GM18511 (cell line): ENCODE data around the gene CCDC134.
A peak's percentile ranks its signal among the peaks of the same experiment; 100 is the strongest.
"Not testable (repeated sequence)": the region's sequence is repeated elsewhere in the genome, so short reads cannot be mapped to it uniquely, and the experiment has no call there.

Experiments used
- ATAC-seq: cut with Tn5 transposase; IDR thresholded peaks from one replicate; pipeline ENCODE4 v1.9.1; 2021; ENCODE audit warnings: mild to moderate bottlenecking, moderate library complexity; ENCODE audit not compliant: unreplicated experiment

Gene CCDC134

GRCh38 chr22:41841085-41841712 lies 40.7 kb downstream of the CCDC134 start:
- ATAC-seq = no peak

- no peak for ATAC-seq
These were observed 42.8 kb downstream of the CCDC134 start for GRCh38 chr22:41842996-41843970.

GRCh38 chr22:41844036-41844435 lies 43.6 kb downstream of the CCDC134 start:
- no peak for ATAC-seq

- ATAC-seq = no peak
These were observed 44.0 kb downstream of the CCDC134 start for GRCh38 chr22:41844513-41844912.

GRCh38 chr22:41845380-41846267 lies 45.1 kb downstream of the CCDC134 start:
- no peak for ATAC-seq

- ATAC-seq = no peak
These were observed 45.9 kb downstream of the CCDC134 start for GRCh38 chr22:41846268-41846987.

- ATAC-seq = no peak
These were observed 46.8 kb downstream of the CCDC134 start for GRCh38 chr22:41847300-41847699.

- ATAC-seq = no peak
These were observed 48.0 kb downstream of the CCDC134 start for GRCh38 chr22:41848468-41848867.

- no peak for ATAC-seq
These were observed 56.0 kb downstream of the CCDC134 start for GRCh38 chr22:41856469-41856868.

GRCh38 chr22:41857155-41857859 lies 56.8 kb downstream of the CCDC134 start:
- no peak for ATAC-seq

GRCh38 chr22:41857860-41858199 lies 57.4 kb downstream of the CCDC134 start:
- ATAC-seq = no peak

GRCh38 chr22:41862160-41862529 lies 61.7 kb downstream of the CCDC134 start:
- peak; percentile 62 for ATAC-seq

- peak; percentile 70 for ATAC-seq
These were observed 62.2 kb downstream of the CCDC134 start for GRCh38 chr22:41862530-41863266.

GRCh38 chr22:41863472-41863871 lies 63.0 kb downstream of the CCDC134 start:
- ATAC-seq = no peak

- ATAC-seq = no peak
These were observed 68.1 kb downstream of the CCDC134 start for GRCh38 chr22:41868556-41868955.

GRCh38 chr22:41870081-41870480 lies 69.6 kb downstream of the CCDC134 start:
- ATAC-seq = not testable (repeated sequence)

- no peak for ATAC-seq
These were observed 70.3 kb downstream of the CCDC134 start for GRCh38 chr22:41870786-41871185.

- no peak for ATAC-seq
These were observed 72.9 kb downstream of the CCDC134 start for GRCh38 chr22:41873391-41873790.

- ATAC-seq = no peak
These were observed 73.6 kb downstream of the CCDC134 start for GRCh38 chr22:41874090-41874489.
